Activated T-helper 1 cell treated with anti-CD3 and anti-CD28 coated beads, Interleukin-12 subunit alpha, Interleukin-12 subunit beta, Interleukin-2, Interleukin-4 antibody, amounts not matched to agents 30 ng/mL and 10 ng/mL and 1 ng/mL, durations not matched to agents 14 hours and 24 hours and 36 hours (primary cell): ENCODE measurements around the gene ARVCF. TPM values are rescaled to one million over a fixed set of nuclear protein-coding genes. Genes with fewer than 3 reads are reported as not detected.
A peak's percentile ranks its signal among the peaks of the same experiment; 100 is the strongest.

Source experiments
- DNase-seq: peaks from one replicate; pipeline ENCODE4 v3.0.0; 2021; ENCODE audit warnings: low spot score
- H3K27ac Mint-ChIP-seq: one replicate; pipeline ENCODE4 v1.8.0; 2021; ENCODE audit warnings: mild to moderate bottlenecking, mixed read lengths
- H3K27me3 Mint-ChIP-seq: one replicate; pipeline ENCODE4 v1.8.0; 2022; ENCODE audit warnings: mild to moderate bottlenecking, moderate library complexity, mixed read lengths; ENCODE audit not compliant: insufficient read depth
- H3K36me3 Mint-ChIP-seq: one replicate; pipeline ENCODE4 v1.8.0; 2021; ENCODE audit warnings: low read depth, mixed read lengths
- H3K4me1 Mint-ChIP-seq: one replicate; pipeline ENCODE4 v1.8.0; 2021; ENCODE audit warnings: low read depth, mixed read lengths
- H3K4me3 Mint-ChIP-seq: one replicate; pipeline ENCODE4 v1.8.0; 2021; ENCODE audit warnings: mild to moderate bottlenecking, moderate library complexity, mixed read lengths
- H3K9me3 Mint-ChIP-seq: one replicate; pipeline ENCODE4 v1.8.0; 2021; ENCODE audit warnings: mixed read lengths
- intact Hi-C: fragments of 100-400 bp; cut with micrococcal nuclease; formaldehyde crosslinking; loops from one replicate; pipeline ENCODE4 v1.15.1; 2024
- total RNA-seq: library from RNA; stranded (reverse); gene quantifications from 2 replicates; pipeline ENCODE4 v1.2.3, GENCODE V29; 2022

The ARVCF gene, protein sequence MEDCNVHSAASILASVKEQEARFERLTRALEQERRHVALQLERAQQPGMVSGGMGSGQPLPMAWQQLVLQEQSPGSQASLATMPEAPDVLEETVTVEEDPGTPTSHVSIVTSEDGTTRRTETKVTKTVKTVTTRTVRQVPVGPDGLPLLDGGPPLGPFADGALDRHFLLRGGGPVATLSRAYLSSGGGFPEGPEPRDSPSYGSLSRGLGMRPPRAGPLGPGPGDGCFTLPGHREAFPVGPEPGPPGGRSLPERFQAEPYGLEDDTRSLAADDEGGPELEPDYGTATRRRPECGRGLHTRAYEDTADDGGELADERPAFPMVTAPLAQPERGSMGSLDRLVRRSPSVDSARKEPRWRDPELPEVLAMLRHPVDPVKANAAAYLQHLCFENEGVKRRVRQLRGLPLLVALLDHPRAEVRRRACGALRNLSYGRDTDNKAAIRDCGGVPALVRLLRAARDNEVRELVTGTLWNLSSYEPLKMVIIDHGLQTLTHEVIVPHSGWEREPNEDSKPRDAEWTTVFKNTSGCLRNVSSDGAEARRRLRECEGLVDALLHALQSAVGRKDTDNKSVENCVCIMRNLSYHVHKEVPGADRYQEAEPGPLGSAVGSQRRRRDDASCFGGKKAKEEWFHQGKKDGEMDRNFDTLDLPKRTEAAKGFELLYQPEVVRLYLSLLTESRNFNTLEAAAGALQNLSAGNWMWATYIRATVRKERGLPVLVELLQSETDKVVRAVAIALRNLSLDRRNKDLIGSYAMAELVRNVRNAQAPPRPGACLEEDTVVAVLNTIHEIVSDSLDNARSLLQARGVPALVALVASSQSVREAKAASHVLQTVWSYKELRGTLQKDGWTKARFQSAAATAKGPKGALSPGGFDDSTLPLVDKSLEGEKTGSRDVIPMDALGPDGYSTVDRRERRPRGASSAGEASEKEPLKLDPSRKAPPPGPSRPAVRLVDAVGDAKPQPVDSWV
- 2.4 and 3.1 TPM in 2 replicates for total RNA-seq

DNA sequence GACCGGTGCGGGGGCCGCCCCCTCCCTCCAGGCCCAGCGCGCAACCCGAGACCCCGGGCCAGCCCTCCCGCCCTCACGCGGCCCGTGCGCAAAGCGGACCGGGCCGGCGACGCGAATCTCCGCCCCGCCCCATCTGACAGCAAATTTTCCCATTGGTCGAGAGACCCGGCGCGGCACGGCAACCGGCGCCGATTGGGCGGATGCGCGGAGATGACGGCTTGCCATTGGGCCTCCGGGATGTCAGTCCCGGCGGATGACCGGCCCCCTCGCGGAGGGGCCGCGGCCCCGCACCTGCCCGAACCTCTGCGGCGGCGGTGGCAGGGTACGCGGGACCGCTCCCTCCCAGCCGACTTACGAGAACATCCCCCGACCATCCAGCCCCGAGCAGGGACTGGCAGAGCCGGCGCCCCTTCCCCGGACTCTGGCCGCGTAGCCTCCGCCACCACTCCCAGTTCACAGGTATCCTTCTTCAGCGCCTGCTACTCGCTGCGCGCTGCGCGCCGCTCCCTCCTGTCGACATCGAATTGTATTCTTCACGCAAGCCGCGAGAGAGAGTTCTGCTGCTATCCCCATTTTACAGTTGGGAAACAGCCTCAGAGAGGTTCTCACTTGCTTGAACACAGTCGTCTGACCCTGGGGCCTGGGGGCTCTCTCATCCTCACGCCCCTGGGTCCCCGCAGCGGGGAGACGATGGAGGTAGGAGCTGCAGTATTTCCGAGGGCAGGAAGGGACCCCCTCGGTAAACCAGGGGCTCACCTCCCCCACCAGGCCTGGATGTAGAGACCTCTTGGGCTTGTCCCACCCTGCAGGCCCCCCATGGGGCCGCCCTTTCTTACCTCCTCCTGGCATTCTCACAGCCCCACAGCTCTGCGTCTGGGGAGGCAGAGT is at the start of gene ARVCF:
TSS of gene ARVCF (minus strand) at position 90 of the 888 bp plus-strand sequence. CDS start 26,029 bp downstream, outside the sequence.
- peak within 1 kb of the TSS; percentile 84 for H3K4me3 Mint-ChIP-seq
- intact Hi-C loops: loop anchor here (1.0 kb wide), 3 partner anchors 30 to 100 kb away; partner anchors contain the start of genes DGCR8 and TRMT2A
- H3K27ac Mint-ChIP-seq: no peak within 1 kb of the TSS
- no peaks in the 10 kb centered on the region for H3K36me3 Mint-ChIP-seq
- peak; percentile 91 for DNase-seq
- H3K9me3 Mint-ChIP-seq: no peaks in the 10 kb centered on the region
- peaks cover 32% of the 10 kb centered on the region for H3K27me3 Mint-ChIP-seq
- peaks cover 15% of the 10 kb centered on the region for H3K4me1 Mint-ChIP-seq

DNA sequence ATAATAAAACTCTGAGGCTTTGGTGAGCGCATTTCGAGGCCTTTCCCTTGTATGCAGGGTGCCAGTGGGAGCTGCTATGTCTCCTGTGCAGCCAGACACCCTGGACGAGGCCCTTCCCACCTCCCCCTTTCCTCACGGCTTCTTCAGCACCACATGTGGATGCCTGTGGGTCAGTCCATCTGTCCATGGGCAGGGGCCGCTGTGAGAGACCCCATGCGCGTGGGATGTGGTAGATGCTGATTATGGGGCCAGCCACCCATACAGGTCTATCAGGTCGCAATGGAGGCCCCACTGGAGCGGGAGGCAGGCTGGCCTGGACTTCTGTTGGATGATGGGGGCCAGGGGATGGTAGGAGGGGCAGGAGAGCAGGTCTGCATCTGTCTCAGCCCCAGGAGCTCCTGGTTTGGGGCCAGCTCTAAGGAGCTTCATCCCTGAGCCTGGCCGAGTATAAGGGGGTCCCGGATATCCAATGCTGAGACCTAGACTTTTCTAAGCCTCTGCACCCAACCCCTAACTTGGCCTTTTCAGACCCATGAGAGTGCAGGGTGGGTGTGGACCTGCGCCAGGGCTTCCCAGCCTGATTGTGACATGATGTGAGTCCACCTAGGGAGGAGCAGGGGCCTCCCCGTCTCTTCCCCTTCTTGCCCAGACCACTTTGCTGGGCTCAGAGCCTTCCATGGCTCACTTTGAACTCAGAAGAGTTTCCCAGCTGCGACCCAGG is 49.4 kb upstream of the ARVCF start:
- Mint-ChIP-seq H3K27ac (no peak overlapping the region), H3K9me3 (no peaks in the 10 kb centered on the region), H3K27me3 (no peaks in the 10 kb centered on the region), H3K36me3 (peaks cover 2% of the 10 kb centered on the region), H3K4me1 (no peaks in the 10 kb centered on the region), H3K4me3 (no peak overlapping the region)
- intact Hi-C loops: no loop called here
- DNase-seq: no peak

DNA sequence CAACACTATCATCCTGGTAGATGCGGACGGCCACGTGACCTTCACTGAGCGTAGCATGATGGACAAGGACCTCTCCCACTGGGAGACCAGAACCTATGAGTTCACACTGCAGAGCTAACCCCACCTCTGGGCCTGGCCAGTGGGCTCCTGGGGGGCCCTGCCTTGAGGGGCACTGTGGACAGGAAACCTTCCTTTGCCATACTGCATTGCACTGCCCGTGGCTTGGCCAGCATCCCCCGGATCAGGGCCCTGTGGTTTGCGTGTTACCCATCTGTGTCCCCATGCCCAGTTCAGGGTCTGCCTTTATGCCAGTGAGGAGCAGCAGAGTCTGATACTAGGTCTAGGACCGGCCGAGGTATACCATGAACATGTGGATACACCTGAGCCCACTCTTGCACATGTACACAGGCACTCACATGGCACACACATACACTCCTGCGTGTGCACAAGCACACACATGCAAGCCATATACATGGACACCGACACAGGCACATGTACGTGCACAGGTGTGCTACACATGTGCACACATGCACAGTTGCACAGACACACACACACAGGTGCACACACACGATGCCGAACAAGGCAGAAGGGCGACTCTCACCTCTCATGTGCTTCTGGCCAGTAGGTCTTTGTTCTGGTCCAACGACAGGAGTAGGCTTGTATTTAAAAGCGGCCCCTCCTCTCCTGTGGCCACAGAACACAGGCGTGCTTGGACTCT is 48.1 kb upstream of the ARVCF start:
- Mint-ChIP-seq H3K27ac (no peak overlapping the region), H3K9me3 (no peaks in the 10 kb centered on the region), H3K27me3 (no peaks in the 10 kb centered on the region), H3K4me3 (no peak overlapping the region), H3K36me3 (peaks cover 5% of the 10 kb centered on the region), H3K4me1 (peaks cover under 1% of the 10 kb centered on the region)
- DNase-seq: no peak
- intact Hi-C loops: no loop called here

DNA sequence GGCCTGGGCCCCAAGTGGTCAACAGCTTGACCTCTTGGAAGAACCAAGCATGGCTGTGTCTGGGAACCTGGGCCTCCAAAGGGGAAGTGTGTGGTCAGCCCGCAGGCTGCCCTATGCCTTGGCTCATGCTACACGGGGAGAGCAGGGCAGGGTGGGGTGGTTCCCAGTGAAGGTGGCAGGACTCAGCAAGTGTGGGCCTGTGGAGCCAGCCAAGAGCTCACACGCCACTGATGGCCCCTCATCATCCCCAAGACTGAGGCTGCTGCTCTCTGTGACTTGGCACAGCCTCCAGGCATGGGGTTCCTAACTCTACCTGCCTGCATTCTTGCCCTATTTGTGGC is 47.5 kb upstream of the ARVCF start:
- H3K9me3 Mint-ChIP-seq: no peaks in the 10 kb centered on the region
- intact Hi-C loops: no loop called here

DNA sequence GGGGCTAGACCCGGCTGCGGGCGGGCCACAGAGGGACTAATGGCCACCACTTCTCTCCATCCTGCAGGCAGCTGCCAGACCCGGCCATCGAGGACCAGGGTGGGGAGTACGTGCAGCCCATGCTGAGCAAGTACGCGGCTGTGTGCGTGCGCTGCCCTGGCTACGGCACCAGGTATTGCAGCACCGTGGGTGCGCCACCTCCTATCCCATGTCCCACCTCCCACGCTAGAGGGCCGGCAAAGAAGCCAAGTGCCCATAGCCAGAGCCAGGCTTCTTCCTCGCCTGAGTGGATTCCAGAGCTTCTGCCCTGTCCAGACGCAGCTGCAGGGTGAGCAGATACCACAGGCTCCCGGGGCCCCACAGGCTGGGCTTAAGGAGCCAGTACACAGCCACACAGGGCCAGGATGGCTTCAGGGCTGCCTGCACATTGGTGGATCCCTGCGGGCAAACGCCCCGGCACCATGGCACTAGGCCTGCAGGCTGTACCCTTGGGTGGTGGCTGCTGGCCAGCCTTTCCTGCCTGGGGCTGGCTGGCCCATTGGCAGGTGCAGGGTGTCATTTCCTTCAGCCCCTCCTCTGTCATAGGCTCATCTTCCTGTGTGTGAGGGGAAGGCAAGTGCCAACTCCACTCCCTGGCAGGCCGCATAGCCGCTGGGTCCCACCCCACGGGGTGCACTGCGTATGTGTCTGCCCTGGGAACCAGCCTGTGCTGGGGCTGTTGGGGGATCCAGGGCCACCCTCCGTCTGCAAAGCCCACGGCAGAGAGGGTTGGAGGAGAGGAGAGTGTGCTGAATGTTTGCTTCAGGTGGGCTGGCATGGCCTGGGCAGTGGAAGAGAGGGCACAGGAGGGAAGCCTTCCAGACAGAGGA is 46.9 kb upstream of the ARVCF start:
- H3K27me3 Mint-ChIP-seq: no peaks in the 10 kb centered on the region
- peaks cover 10% of the 10 kb centered on the region for H3K36me3 Mint-ChIP-seq
- H3K4me3 Mint-ChIP-seq: no peak overlapping the region
- H3K9me3 Mint-ChIP-seq: no peaks in the 10 kb centered on the region
- H3K27ac Mint-ChIP-seq: no peak overlapping the region
- no peak for DNase-seq
- intact Hi-C loops: no loop called here
- peaks cover 12% of the 10 kb centered on the region for H3K4me1 Mint-ChIP-seq

More for the DNA sequence above, 47.5 kb upstream of the ARVCF start:
- no peak overlapping the region for H3K27ac Mint-ChIP-seq
- no peaks in the 10 kb centered on the region for H3K27me3 Mint-ChIP-seq
- no peak overlapping the region for H3K4me3 Mint-ChIP-seq
- no peak for DNase-seq
- peaks cover 7% of the 10 kb centered on the region for H3K4me1 Mint-ChIP-seq
- H3K36me3 Mint-ChIP-seq: peaks cover 5% of the 10 kb centered on the region

DNA sequence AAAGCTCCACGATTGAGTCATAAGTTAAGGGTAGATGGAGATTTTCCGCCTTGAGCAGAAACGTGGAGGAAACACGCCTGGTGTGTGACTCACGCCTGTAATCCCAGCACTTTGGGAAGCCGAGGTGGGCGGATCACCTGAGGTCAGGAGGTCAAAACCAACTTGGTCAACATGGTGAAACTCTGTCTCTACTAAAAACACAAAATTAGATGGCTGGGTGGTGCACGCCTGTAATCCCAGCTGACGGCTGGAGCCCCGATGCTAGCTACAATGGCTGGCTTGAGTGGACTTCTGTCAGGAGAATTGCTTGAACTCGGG is 46.1 kb upstream of the ARVCF start:
- no peak overlapping the region for H3K27ac Mint-ChIP-seq
- H3K27me3 Mint-ChIP-seq: no peaks in the 10 kb centered on the region
- peaks cover 12% of the 10 kb centered on the region for H3K4me1 Mint-ChIP-seq
- H3K9me3 Mint-ChIP-seq: no peaks in the 10 kb centered on the region
- intact Hi-C loops: no loop called here
- no peak for DNase-seq
- no peak overlapping the region for H3K4me3 Mint-ChIP-seq
- H3K36me3 Mint-ChIP-seq: peaks cover 11% of the 10 kb centered on the region

DNA sequence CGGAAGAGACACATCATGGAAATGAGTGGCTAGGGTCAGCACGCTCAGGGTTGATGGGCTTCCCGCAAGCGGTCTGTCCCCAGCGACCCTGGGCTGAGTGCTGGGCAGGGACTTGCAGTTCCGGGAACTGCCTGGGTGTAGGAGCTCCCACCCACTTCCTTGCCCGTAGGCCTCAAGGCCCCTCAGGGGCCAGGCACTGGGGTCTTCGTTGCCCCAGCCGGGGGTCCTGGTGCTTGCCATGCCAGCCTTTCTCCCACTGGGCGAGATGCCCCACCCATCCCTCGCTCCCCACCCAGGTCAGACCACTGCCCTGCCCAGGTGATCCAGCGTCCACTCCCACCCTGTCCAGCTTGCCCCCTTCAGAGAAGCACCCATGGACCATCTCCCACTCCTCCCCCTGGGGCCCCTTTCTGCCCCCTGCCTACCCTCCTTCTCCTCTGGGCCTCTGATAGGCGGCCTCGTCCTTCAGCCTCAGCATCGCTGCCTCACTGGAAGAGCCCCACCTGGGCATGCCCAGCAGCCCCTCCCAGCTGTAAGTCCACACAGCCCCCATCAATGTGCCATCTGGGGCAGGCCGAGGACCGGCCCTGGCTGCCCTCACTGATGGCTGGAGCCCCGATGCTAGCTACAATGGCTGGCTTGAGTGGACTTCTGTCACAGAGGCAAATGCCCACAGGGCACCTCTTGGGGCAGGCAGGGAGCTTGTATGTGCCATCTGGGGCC is 45.6 kb upstream of the ARVCF start:
- H3K9me3 Mint-ChIP-seq: no peaks in the 10 kb centered on the region
- DNase-seq: no peak
- H3K4me3 Mint-ChIP-seq: no peak overlapping the region
- no peak overlapping the region for H3K27ac Mint-ChIP-seq
- peaks cover 12% of the 10 kb centered on the region for H3K4me1 Mint-ChIP-seq
- H3K36me3 Mint-ChIP-seq: peaks cover 11% of the 10 kb centered on the region
- no peaks in the 10 kb centered on the region for H3K27me3 Mint-ChIP-seq
- intact Hi-C loops: no loop called here

DNA sequence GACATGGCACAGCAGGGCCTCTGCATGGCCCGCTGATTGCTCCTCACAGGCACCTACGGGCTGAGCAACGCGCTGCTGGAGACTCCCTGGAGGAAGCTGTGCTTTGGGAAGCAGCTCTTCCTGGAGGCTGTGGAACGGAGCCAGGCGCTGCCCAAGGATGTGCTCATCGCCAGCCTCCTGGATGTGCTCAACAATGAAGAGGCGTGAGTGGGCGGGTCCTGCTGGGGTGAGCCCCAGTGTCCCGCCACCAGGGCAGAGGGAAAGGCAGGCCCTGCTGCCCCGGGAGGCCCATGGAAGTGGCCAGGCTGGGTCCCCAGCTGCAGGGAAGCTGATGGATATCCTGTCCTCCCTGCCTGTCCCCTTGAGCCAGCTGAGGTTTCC is 44.8 kb upstream of the ARVCF start:
- intact Hi-C loops: no loop called here
- DNase-seq: no peak
- H3K4me3 Mint-ChIP-seq: no peak overlapping the region
- H3K27ac Mint-ChIP-seq: no peak overlapping the region
- no peaks in the 10 kb centered on the region for H3K9me3 Mint-ChIP-seq
- peaks cover 12% of the 10 kb centered on the region for H3K4me1 Mint-ChIP-seq
- no peaks in the 10 kb centered on the region for H3K27me3 Mint-ChIP-seq
- H3K36me3 Mint-ChIP-seq: peaks cover 11% of the 10 kb centered on the region

DNA sequence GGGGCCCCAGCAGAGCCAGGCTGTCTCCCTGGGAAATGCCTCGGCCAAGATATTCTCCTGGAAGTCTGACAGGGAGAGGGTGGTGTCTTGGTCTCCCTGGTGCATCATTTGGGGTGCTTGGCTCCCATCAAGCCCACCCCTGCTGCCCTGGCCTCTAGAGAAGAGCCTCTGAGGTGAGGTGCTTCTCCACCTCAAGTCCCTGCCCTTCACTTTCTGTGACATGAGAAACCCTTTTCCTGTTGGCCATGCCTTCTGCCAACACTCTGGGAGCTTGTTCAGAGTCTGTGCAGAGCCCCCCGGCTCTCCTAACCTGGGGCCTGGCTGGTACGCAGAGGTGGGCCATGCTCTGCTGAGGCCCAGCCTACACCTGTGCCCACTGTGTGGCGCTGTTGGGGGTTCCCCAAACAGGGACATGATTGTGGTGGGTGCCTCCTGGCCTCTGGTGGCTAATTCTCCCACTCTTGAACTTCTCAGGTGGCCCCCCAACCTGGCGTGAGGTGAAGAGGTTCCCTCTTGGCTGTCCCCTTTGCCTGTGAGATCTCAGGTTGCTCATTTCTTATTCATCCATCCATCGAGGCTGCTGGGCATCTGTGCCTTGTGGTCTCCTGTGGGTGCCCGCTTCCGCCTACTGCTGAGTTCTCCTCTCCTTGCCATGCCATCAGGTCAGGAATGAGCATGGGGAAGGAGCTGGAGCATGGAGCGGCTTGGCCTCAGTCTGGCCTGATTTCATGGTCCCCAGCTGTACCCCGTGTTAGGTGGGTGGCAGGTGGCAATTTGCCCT is 44.3 kb upstream of the ARVCF start:
- H3K4me1 Mint-ChIP-seq: peaks cover 12% of the 10 kb centered on the region
- H3K9me3 Mint-ChIP-seq: no peaks in the 10 kb centered on the region
- no peak for DNase-seq
- no peak overlapping the region for H3K4me3 Mint-ChIP-seq
- H3K36me3 Mint-ChIP-seq: peaks cover 11% of the 10 kb centered on the region
- H3K27me3 Mint-ChIP-seq: no peaks in the 10 kb centered on the region
- intact Hi-C loops: no loop called here
- no peak overlapping the region for H3K27ac Mint-ChIP-seq
